GM19239 (cell line): ENCODE results near the gene AOC2.
"Not testable (repeated sequence)": the region's sequence is repeated elsewhere in the genome, so short reads cannot be mapped to it uniquely, and the experiment has no call there.

Source experiments
- DNase-seq: peaks from one replicate; pipeline ENCODE4 v3.0.0; 2011; ENCODE audit warnings: low spot score; ENCODE audit not compliant: insufficient read length
- FAIRE-seq: peaks from 2 replicates; lab custom pipeline; 2011; peaks lifted over from hg19 to GRCh38; lab: Jason Lieb, UNC

The AOC2 gene

GRCh38 chr17:42878924-42879595 lies 34.7 kb downstream of the AOC2 start:
- FAIRE-seq (no peak), DNase-seq (no peak)

- no peak for DNase-seq
- FAIRE-seq = no peak
Observed at GRCh38 chr17:42879596-42879985, 35.2 kb downstream of the AOC2 start.

DNA sequence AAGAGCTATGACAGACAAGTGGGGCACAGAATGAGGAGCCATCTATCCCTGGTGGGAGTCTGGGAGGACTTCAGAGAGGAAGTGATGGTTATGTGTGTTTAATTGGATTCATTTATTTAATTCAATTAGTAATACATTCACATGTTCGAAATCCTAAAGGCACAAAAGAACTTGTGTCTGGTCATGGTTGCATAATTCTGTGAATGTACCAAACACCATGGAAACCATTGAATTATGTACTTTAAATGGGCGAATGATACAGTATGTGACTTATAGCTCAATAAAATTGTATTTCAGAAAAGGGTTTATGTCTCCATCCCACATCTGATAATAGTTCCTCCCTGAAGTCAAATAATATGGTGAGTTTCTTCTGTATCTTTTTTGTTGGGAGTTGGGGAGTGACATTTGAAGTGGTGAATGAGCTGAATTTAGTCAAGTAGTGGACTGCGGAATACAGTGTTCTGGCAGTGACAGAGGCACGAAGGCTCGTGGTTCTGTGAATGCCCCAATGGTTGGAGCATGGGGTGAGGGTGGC lies 36.5 kb downstream of the AOC2 start:
- no peak for FAIRE-seq
- no peak for DNase-seq

DNA sequence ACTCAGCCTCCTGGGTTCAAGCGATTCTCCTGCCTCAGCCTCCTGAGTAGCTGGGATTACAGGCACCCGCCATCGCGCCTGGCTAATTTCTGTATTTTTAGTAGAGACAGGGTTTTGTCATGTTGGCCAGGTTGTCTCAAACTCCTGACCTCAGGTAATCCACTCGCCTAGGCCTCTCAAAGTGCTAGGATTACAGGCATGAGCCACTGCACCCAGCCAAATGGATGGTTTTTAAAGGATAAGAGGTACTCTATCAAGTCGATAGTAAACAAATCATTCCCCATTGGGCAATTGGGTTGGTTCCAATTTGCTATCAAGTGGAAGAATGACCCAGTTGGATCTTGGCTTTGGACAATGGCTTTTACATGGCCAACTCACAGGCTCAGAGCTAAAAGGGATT lies 37.3 kb downstream of the AOC2 start:
- FAIRE-seq, DNase-seq: not testable (repeated sequence)

GRCh38 chr17:42882166-42882565 lies 37.8 kb downstream of the AOC2 start:
- no peak for DNase-seq
- FAIRE-seq = no peak

- DNase-seq (no peak), FAIRE-seq (no peak)
Observed at GRCh38 chr17:42883802-42884558, 39.6 kb downstream of the AOC2 start.

GRCh38 chr17:42885806-42886205 lies 41.4 kb downstream of the AOC2 start:
- DNase-seq, FAIRE-seq: not testable (repeated sequence)

DNA sequence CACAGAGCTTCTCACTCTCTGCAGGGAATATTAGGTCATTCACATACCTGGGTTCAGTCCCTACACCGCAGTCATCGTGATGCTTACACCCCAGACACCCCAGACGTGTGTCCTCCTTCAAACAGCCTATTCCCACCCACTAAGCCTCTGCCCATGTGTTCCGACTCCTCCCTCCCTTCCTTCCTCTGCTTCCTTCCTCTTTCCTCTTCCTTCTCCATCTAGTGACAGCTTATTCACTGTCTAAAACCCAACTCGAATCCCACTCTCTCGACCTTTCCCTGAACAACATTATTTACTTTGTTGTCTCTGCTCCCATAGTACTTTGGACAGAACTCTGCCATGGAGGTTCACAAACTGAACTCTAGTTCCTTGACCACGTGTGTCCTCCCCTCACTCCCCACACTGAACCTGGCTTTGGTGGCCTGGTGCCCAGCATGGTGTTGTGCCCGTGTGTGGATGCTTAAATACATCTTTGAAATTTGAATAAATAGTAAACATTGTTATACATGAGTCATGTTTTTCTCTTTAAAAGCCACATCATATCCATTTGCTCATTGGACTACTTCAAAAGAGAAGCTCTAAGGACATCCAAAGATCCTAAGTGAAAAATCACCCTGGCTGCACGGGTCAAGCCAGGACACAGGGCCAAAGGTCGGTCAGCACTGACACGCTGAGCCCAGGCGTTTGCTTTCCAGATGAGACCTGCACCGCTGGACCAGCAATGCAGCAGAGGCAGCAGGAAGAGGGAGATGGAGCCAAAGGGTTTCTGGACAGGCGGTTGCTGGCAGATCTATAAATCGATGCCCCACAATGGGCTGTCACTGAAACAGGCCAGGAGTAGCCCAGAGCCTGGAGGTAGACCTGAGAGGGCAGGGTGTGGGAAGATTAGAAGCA lies 42.1 kb downstream of the AOC2 start:
- FAIRE-seq = no peak
- no peak for DNase-seq

DNA sequence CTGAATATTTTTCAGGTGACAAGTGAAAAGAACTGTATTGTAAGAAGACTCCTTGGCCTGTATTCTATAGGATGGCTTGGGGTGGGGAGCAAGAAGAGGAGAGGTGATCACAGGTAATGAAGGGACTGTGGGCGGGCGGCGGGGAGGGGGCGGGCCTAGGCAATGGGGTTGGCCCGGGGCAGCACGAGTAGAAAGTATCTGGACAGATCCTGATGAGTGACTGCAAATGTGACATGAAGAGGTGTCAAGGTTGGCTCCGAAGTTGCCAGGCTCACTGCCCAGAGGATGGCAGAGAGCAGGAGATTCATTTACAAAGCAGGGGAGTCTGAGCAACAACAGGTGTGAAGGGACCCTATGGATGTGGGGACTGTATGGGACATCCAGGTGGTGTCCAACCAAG lies 45.4 kb downstream of the AOC2 start:
- no peak for FAIRE-seq
- no peak for DNase-seq

DNA sequence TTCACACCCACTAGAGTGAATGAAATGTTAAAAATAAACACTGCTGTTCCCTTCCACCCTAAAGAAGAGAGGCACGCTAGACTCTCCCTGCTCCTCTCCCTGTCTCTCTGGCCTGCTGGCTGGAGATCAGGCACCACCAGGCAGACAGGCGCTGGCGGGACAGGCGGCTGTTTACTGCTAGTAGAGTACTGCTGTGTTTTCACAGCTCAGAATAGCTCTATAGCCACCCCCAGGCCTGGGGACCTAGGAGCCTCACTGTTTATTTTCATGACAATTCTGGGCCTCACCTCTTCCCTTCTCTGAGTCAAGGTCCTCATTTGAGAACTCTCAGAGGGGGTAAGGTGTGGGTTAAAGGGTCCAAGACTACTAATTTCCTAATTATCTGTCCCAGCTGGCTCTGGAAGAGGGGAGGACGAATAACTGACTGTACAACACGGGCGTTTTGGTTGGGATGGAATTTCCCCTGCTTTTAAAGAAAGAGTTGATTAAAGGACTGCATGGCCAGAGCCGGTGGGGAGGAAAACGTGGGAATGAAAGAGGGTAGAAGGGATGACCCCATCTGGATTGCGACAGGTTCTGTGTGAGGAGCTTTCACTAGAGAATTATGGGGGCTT lies 47.3 kb downstream of the AOC2 start:
- no peak for DNase-seq
- no peak for FAIRE-seq

GRCh38 chr17:42893359-42893758 lies 49.0 kb downstream of the AOC2 start:
- no peak for FAIRE-seq

GRCh38 chr17:42894283-42895184 lies 50.2 kb downstream of the AOC2 start:
- DNase-seq (no peak), FAIRE-seq (no peak)

More at GRCh38 chr17:42893359-42893758, 49.0 kb downstream of the AOC2 start:
- no peak for DNase-seq

DNA sequence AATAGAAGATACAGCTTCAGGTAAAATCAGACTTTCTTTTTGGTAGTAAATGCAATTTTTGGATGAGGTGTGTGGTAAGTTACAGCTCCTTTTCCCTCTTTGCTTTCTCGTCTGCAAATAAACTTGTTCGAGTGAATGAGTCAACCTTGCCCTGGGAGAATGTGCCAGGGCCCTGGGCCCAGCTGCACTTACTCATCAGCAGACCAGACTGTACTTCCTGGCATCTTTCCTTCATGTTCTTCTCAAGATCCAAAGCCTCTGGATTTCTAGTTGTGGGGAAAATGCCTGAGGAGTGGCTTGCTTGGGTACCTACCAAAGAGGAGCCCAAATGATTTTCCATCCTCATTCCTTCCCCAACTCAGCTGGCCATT lies 50.8 kb downstream of the AOC2 start:
- FAIRE-seq = no peak
- DNase-seq = no peak

GRCh38 chr17:42898147-42898811 lies 53.9 kb downstream of the AOC2 start:
- DNase-seq (no peak), FAIRE-seq (no peak)

GRCh38 chr17:42899981-42900380 lies 55.6 kb downstream of the AOC2 start:
- not testable (repeated sequence) for DNase-seq, FAIRE-seq
